H1 (cell line): ENCODE measurements around the gene RPTOR. TPM values are rescaled to one million over a fixed set of nuclear protein-coding genes. Genes with fewer than 3 reads are reported as not detected.

Experiments
- CHD7 ChIP-seq: fragments of 300-600 bp; sonication (generic); IDR thresholded peaks from 2 replicates; pipeline ENCODE4 v1.7.1; 2012; ENCODE audit warnings: low read length, moderate library complexity, mild to moderate bottlenecking, inconsistent platforms; ENCODE audit not compliant: insufficient replicate concordance
- CTBP2 ChIP-seq: IDR thresholded peaks from 2 replicates; pipeline ENCODE4 v1.7.0; 2011; ENCODE audit warnings: borderline replicate concordance, mild to moderate bottlenecking, moderate library complexity, mixed read lengths, low read length; ENCODE audit not compliant: insufficient read depth, insufficient read length
- GABPA ChIP-seq: IDR thresholded peaks from 2 replicates; pipeline ENCODE4 v1.6.1; 2011; ENCODE audit warnings: mild to moderate bottlenecking, low read length, moderate library complexity, borderline replicate concordance; ENCODE audit not compliant: insufficient read depth
- JUN ChIP-seq: IDR thresholded peaks from 2 replicates; pipeline ENCODE4 v1.6.1; 2011; ENCODE audit warnings: low read depth, mild to moderate bottlenecking, improper control_type of control experiment, low read length
- RFX5 ChIP-seq: IDR thresholded peaks from 2 replicates; pipeline ENCODE4 v1.6.1; 2011; ENCODE audit warnings: low read depth, low read length, improper control_type of control experiment, borderline replicate concordance
- polyA plus RNA-seq, 7 experiments: library from polyadenylated mRNA; depleted of rRNA in 3 of 7; stranded (reverse) in 5 of 7; unstranded in 2 of 7; fragments of >200 nt in 5 of 7; fragments of 200-250 nt in 2 of 7; gene quantifications; 1 replicate in 5 of 7; 2 replicates in 1 of 7; 4 replicates in 1 of 7; pipeline versions ENCODE4 v1.2.1 to v1.2.3, GENCODE V29; 2011 to 2013; ENCODE audit warnings: missing spikeins in 2 of 7, mixed read lengths in 2 of 7
- total RNA-seq: library from RNA; stranded (reverse); fragmentation: NEBNext Ultra II Directional; extraction: Animal tissue kit (Norgen Biotek cat#: 25700); gene quantifications from 2 replicates; pipeline ENCODE4 v1.2.1, GENCODE V29; 2021

Gene RPTOR
- total and polyA plus RNA-seq, 2 of the 8 experiments (the other 6 are each of a cell fraction or from before 2014, with no cell fraction given) = 6.9 to 28.7 TPM

GRCh38 chr17:80890921-80891396, 346.3 kb downstream of the RPTOR start (continued):
- TF ChIP-seq JUN (no peak), RFX5 (no peak), CHD7 (no peak), CTBP2 (no peak), GABPA (no peak)
